Astrocyte (in vitro differentiated cells and primary cell): Measurements from ENCODE around the gene PNPLA7. TPM values are rescaled to one million over a fixed set of nuclear protein-coding genes. Genes with fewer than 3 reads are reported as not detected.
A peak's percentile ranks its signal among the peaks of the same experiment; 100 is the strongest.

Experiments used
- DNase-seq: peaks from one replicate; pipeline ENCODE4 v3.0.0-alpha.2; 2010; ENCODE audit warnings: low read depth
- FAIRE-seq: peaks from 2 replicates; lab custom pipeline; 2011; peaks lifted over from hg19 to GRCh38; lab: Jason Lieb, UNC
- H2AFZ ChIP-seq: 2 replicates; pipeline ENCODE4 v1.6.0; 2012; ENCODE audit warnings: low read depth, low read length, inconsistent platforms
- H3K27ac ChIP-seq: 2 replicates; pipeline ENCODE4 v1.5.1; 2011; ENCODE audit warnings: low read depth, low read length, inconsistent platforms
- H3K27me3 ChIP-seq: 2 replicates; pipeline ENCODE4 v1.6.0; 2011; ENCODE audit warnings: low read length, inconsistent platforms; ENCODE audit not compliant: insufficient read depth
- H3K36me3 ChIP-seq: 2 replicates; pipeline ENCODE4 v1.5.1; 2011; ENCODE audit warnings: low read length, inconsistent platforms; ENCODE audit not compliant: insufficient read depth
- H3K4me1 ChIP-seq: 2 replicates; pipeline ENCODE4 v1.5.1; 2011; ENCODE audit warnings: low read length, inconsistent platforms; ENCODE audit not compliant: insufficient read depth
- H3K4me2 ChIP-seq: 2 replicates; pipeline ENCODE4 v1.6.0; 2012; ENCODE audit warnings: low read length, inconsistent platforms
- H3K4me3 ChIP-seq: 2 replicates; pipeline ENCODE4 v1.5.1; 2011; ENCODE audit warnings: low read depth, mild to moderate bottlenecking, low read length, inconsistent platforms; ENCODE audit not compliant: insufficient read depth
- H3K79me2 ChIP-seq: 2 replicates; pipeline ENCODE4 v1.6.0; 2012; ENCODE audit warnings: mild to moderate bottlenecking, low read length, inconsistent platforms; ENCODE audit not compliant: insufficient read depth
- H3K9ac ChIP-seq: 2 replicates; pipeline ENCODE4 v1.6.0; 2012; ENCODE audit warnings: mild to moderate bottlenecking, low read length, inconsistent platforms
- H3K9me3 ChIP-seq: 2 replicates; pipeline ENCODE4 v1.5.1; 2012; ENCODE audit warnings: low read depth, mild to moderate bottlenecking, low read length, inconsistent platforms; ENCODE audit not compliant: insufficient read depth
- H4K20me1 ChIP-seq: 2 replicates; pipeline ENCODE4 v1.6.0; 2012; ENCODE audit warnings: low read length, inconsistent platforms; ENCODE audit not compliant: insufficient read depth
- H3K27ac Mint-ChIP-seq: one replicate; pipeline ENCODE4 v1.8.0; 2021; ENCODE audit warnings: mild to moderate bottlenecking, mixed read lengths; ENCODE audit not compliant: unreplicated experiment
- H3K27me3 Mint-ChIP-seq: one replicate; pipeline ENCODE4 v1.8.0; 2021; ENCODE audit warnings: low read depth, mixed read lengths; ENCODE audit not compliant: unreplicated experiment
- H3K36me3 Mint-ChIP-seq: one replicate; pipeline ENCODE4 v1.8.0; 2021; ENCODE audit warnings: low read depth, mixed read lengths; ENCODE audit not compliant: unreplicated experiment
- H3K4me1 Mint-ChIP-seq: one replicate; pipeline ENCODE4 v1.8.0; 2021; ENCODE audit warnings: low read depth, mixed read lengths; ENCODE audit not compliant: unreplicated experiment
- H3K4me3 Mint-ChIP-seq: one replicate; pipeline ENCODE4 v1.8.0; 2021; ENCODE audit warnings: mild to moderate bottlenecking, moderate library complexity, mixed read lengths; ENCODE audit not compliant: unreplicated experiment
- H3K9me3 Mint-ChIP-seq: one replicate; pipeline ENCODE4 v1.8.0; 2021; ENCODE audit warnings: mild to moderate bottlenecking, mixed read lengths; ENCODE audit not compliant: unreplicated experiment
- CTCF ChIP-seq: IDR thresholded peaks from 2 replicates; pipeline ENCODE4 v1.5.1; 2011; ENCODE audit warnings: low read depth, mild to moderate bottlenecking, inconsistent platforms, low read length, moderate library complexity; ENCODE audit not compliant: insufficient read depth
- EZH2 ChIP-seq: IDR thresholded peaks from 2 replicates; pipeline ENCODE4 v1.6.1; 2012; ENCODE audit warnings: mild to moderate bottlenecking, low read length, inconsistent platforms; ENCODE audit not compliant: insufficient read depth
- total RNA-seq: library from RNA; stranded (reverse); gene quantifications from 2 replicates; pipeline ENCODE4 v1.2.1, GENCODE V29; 2021

Gene PNPLA7
- total RNA-seq, 1 donor from 2014 or later: 2.6 TPM

DNA sequence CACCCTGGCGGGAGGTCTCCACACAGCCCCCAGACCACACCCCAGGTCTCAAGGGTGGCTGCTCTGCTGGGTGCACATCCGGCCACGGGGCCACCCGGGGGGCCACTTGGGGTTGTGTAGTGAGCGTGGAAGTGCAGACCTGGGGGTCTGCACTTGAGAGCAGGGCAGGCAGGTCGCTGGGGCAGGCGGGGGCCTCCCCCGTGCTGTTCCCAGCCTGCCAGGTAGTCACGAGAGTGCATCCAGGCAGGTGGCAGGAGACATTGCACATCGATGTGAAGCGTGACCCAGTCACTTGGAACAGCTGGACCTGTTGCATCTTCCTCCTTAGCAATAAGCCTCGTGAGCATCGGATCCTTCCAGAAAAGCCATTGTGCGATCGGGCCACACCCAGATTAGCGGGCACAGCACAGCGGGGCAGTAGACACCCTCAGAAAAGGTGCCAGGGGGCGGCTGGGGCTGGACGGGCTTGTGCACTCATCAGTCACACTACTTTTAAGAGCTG, 104.2 kb downstream of the PNPLA7 start:
- H3K36me3 ChIP-seq: no peaks in the 10 kb centered on the region
- FAIRE-seq (no peak), DNase-seq (no peak)
- H4K20me1 ChIP-seq: peaks cover 9% of the 10 kb centered on the region
- H3K4me1 ChIP-seq: no peaks in the 10 kb centered on the region
- H3K4me2 ChIP-seq: no peak overlapping the region
- H3K27me3 Mint-ChIP-seq: peaks cover 3% of the 10 kb centered on the region
- no peak overlapping the region for H3K4me3 Mint-ChIP-seq
- H3K79me2 ChIP-seq: no peaks in the 10 kb centered on the region
- no peak overlapping the region for H2AFZ ChIP-seq
- peaks cover 2% of the 10 kb centered on the region for H3K4me1 Mint-ChIP-seq
- no peak overlapping the region for H3K4me3 ChIP-seq
- no peak overlapping the region for H3K27ac Mint-ChIP-seq
- no peak overlapping the region for H3K9ac ChIP-seq
- H3K9me3 ChIP-seq: no peaks in the 10 kb centered on the region
- H3K36me3 Mint-ChIP-seq: peaks cover 1% of the 10 kb centered on the region
- TF ChIP-seq CTCF: no peak
- no peak for TF ChIP-seq EZH2
- H3K9me3 Mint-ChIP-seq: no peaks in the 10 kb centered on the region
- no peak overlapping the region for H3K27ac ChIP-seq
- peaks cover 3% of the 10 kb centered on the region for H3K27me3 ChIP-seq

- H3K27me3 ChIP-seq: peaks cover 3% of the 10 kb centered on the region
- Mint-ChIP-seq H3K9me3 (no peaks in the 10 kb centered on the region), H3K36me3 (peaks cover 1% of the 10 kb centered on the region), H3K27ac (peak overlapping the region; percentile 66), H3K4me1 (peaks cover 2% of the 10 kb centered on the region), H3K4me3 (no peak overlapping the region), H3K27me3 (peaks cover 3% of the 10 kb centered on the region)
- no peaks in the 10 kb centered on the region for H3K79me2 ChIP-seq
- peak overlapping the region; percentile 12 for H3K4me2 ChIP-seq
- peaks cover 9% of the 10 kb centered on the region for H4K20me1 ChIP-seq
- H3K4me1 ChIP-seq: no peaks in the 10 kb centered on the region
- no peak for FAIRE-seq
- peak; percentile 47 for DNase-seq
- H3K9ac ChIP-seq: no peak overlapping the region
- TF ChIP-seq CTCF (peak; percentile 79), EZH2 (no peak)
- H3K27ac ChIP-seq: no peak overlapping the region
- no peaks in the 10 kb centered on the region for H3K36me3 ChIP-seq
- H3K9me3 ChIP-seq: no peaks in the 10 kb centered on the region
- H2AFZ ChIP-seq: no peak overlapping the region
- H3K4me3 ChIP-seq: no peak overlapping the region
Observed at GRCh38 chr9:137445275-137445807, 104.9 kb downstream of the PNPLA7 start.

- Mint-ChIP-seq H3K36me3 (peaks cover 1% of the 10 kb centered on the region), H3K27me3 (peaks cover 7% of the 10 kb centered on the region), H3K4me3 (no peak overlapping the region), H3K4me1 (peaks cover 2% of the 10 kb centered on the region), H3K27ac (no peak overlapping the region), H3K9me3 (no peaks in the 10 kb centered on the region)
- H3K27me3 ChIP-seq: peaks cover 3% of the 10 kb centered on the region
- H3K4me1 ChIP-seq: no peaks in the 10 kb centered on the region
- no peak overlapping the region for H3K4me2 ChIP-seq
- H4K20me1 ChIP-seq: peaks cover 9% of the 10 kb centered on the region
- no peaks in the 10 kb centered on the region for H3K36me3 ChIP-seq
- FAIRE-seq (no peak), DNase-seq (no peak)
- H3K9ac ChIP-seq: no peak overlapping the region
- H3K79me2 ChIP-seq: no peaks in the 10 kb centered on the region
- H3K27ac ChIP-seq: no peak overlapping the region
- no peak overlapping the region for H3K4me3 ChIP-seq
- H3K9me3 ChIP-seq: no peaks in the 10 kb centered on the region
- TF ChIP-seq CTCF (no peak), EZH2 (no peak)
- no peak overlapping the region for H2AFZ ChIP-seq
Observed at GRCh38 chr9:137444106-137444790, 106.0 kb downstream of the PNPLA7 start.
